HCT116 (cell line): ENCODE results near the gene LDLRAD4.

Source experiments
- ATF3 ChIP-seq: IDR thresholded peaks from 2 replicates; pipeline ENCODE4 v1.6.1; 2012
- CTCF ChIP-seq, 3 experiments: fragments of 200-600 bp in 1 of 3; sonication (generic) in 1 of 3; IDR thresholded peaks in 2 of 3; conservative IDR thresholded peaks in 1 of 3; 2 replicates each; pipeline ENCODE4 v1.5.1; 2012 to 2017; ENCODE audit warnings: low read depth in 2 of 3, low read length in 2 of 3, antibody characterized with exemption in 1 of 3, borderline replicate concordance in 1 of 3, control low read depth in 1 of 3, mild to moderate bottlenecking in 1 of 3, mixed read lengths in 1 of 3, mixed run types in 1 of 3, moderate library complexity in 1 of 3; ENCODE audit not compliant: insufficient read depth in 1 of 3
- EGR1 ChIP-seq: IDR thresholded peaks from 2 replicates; pipeline ENCODE4 v1.6.1; 2012; ENCODE audit warnings: low read depth
- EZH2 ChIP-seq: fragments of 200-600 bp; sonication (generic); IDR thresholded peaks from 2 replicates; pipeline ENCODE4 v1.6.1; 2017; ENCODE audit warnings: antibody characterized with exemption, mixed run types
- FOSL1 ChIP-seq: IDR thresholded peaks from 2 replicates; pipeline ENCODE4 v1.6.1; 2012; ENCODE audit warnings: low read depth
- POLR2A ChIP-seq: IDR thresholded peaks from 2 replicates; pipeline ENCODE4 v1.7.0; 2011; ENCODE audit warnings: borderline replicate concordance; ENCODE audit not compliant: insufficient read depth, insufficient read length; ENCODE audit errors: extremely low read depth
- POLR2AphosphoS5 ChIP-seq: IDR thresholded peaks from 2 replicates; pipeline ENCODE4 v1.6.1; 2011; ENCODE audit warnings: mild to moderate bottlenecking, low read depth, low read length, moderate library complexity
- RAD21 ChIP-seq: IDR thresholded peaks from 2 replicates; pipeline ENCODE4 v1.6.1; 2012; ENCODE audit warnings: low read depth, mild to moderate bottlenecking
- SRF ChIP-seq: IDR thresholded peaks from 2 replicates; pipeline ENCODE4 v1.6.1; 2012; ENCODE audit warnings: low read depth

- no peak for TF ChIP-seq CTCF (IDR thresholded peaks at IDR 0.05 in 2 of 3, conservative IDR thresholded peaks at IDR 0.05 in 1 of 3; ENCODE audit: borderline replicate concordance in 1 of 3, insufficient read depth in 1 of 3, low read depth in 2 of 3, low read length in 2 of 3)
- no peak for TF ChIP-seq RAD21
- TF ChIP-seq POLR2A, result no peak
- TF ChIP-seq EGR1, result no peak
- no peak for TF ChIP-seq POLR2AphosphoS5
- TF ChIP-seq ATF3, result no peak
- TF ChIP-seq FOSL1, result no peak
- TF ChIP-seq SRF, result no peak
- TF ChIP-seq EZH2, result no peak
Measured at GRCh38 chr18:13480571-13481255, 262.2 kb downstream of the LDLRAD4 start.
